Erythroblast (primary cell): ENCODE data around the gene TEDC2.

Source experiments
- GATA1 ChIP-seq: IDR thresholded peaks from 2 replicates; pipeline ENCODE4 v1.6.1; 2011; ENCODE audit warnings: low read depth, mild to moderate bottlenecking, control low read depth, low read length, moderate library complexity
- POLR2A ChIP-seq: IDR thresholded peaks from 2 replicates; pipeline ENCODE4 v1.6.1; 2011; ENCODE audit warnings: mild to moderate bottlenecking, low read length

DNA sequence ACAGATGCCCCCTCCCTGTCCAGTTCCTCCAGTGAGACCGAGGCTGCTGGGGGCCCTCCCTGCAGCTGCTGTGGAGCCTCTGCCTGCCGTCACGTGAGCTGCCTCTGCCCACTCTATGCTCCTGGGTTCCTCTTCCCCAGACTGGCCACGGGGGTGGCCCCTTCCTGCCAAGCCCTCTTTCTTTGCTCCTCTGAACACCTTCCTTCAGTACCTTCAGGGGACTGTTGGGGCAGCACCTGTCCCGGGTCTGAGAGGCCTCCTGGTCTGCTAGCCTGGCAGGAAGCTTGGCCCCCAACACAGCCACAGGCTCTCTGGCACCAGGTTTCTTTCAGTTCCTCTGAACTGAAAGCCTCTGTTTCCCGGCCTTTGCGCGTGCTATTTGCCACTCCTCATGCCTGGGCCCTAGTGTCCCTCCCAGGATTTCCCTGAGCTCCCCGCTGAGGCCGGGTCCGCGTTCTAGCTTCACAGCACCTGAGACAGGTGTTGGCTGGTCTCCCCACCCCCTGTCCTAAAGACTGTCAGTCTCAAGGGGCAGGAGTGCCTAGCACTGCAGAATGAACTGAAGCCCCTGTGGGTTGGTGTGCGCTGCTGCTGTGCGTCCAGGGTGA lies 47.2 kb downstream of the TEDC2 start:
- TF ChIP-seq POLR2A (no peak), GATA1 (no peak)
